Measurements from ENCODE around the gene CLN6. TPM values are rescaled to one million over a fixed set of nuclear protein-coding genes. Genes with fewer than 3 reads are reported as not detected.

CLN6 gene
- total RNA-seq, 1 experiment from 2014 or later, result 71.9 TPM

- H3K23me2 ChIP-seq (ENCODE audit: insufficient read length, low read depth, low read length, poor library complexity, severe bottlenecking), result no peaks in the 10 kb centered on the region
Observed at GRCh38 chr15:68157074-68157473, 72.5 kb downstream of the CLN6 start.

More at GRCh38 chr15:68157074-68157473, 72.5 kb downstream of the CLN6 start:
- Histone ChIP-seq H3K79me2 (ENCODE audit: insufficient read depth, low read length) (no peaks in the 10 kb centered on the region), H2AK5ac (ENCODE audit: insufficient read length, low read length) (no peak overlapping the region), H3K9me3 (ENCODE audit: control insufficient read depth, low read depth, low read length) (no peaks in the 10 kb centered on the region), H3K9ac (ENCODE audit: extremely low read depth, insufficient read length, low read length) (no peak overlapping the region), H3K27ac (ENCODE audit: insufficient read length, low read depth, low read length) (no peak overlapping the region), H3K4me1 (ENCODE audit: insufficient read depth, low read length) (no peaks in the 10 kb centered on the region), H4K20me1 (ENCODE audit: control insufficient read depth, insufficient read depth, insufficient read length) (no peaks in the 10 kb centered on the region), H3K14ac (ENCODE audit: insufficient read depth, low read length) (no peak overlapping the region), H3K23ac (ENCODE audit: insufficient read length, low read depth, low read length) (no peak overlapping the region), H3K4me2 (ENCODE audit: insufficient read depth, insufficient read length, low read length) (no peak overlapping the region), H2AFZ (ENCODE audit: low read length) (no peak overlapping the region), H3K56ac (ENCODE audit: insufficient read length, low read depth, low read length) (no peak overlapping the region), H2BK120ac (ENCODE audit: low read depth, low read length, poor library complexity, severe bottlenecking) (no peak overlapping the region), H4K5ac (ENCODE audit: insufficient read length, low read depth, low read length) (no peak overlapping the region), H4K91ac (ENCODE audit: insufficient read length, low read depth, low read length) (no peak overlapping the region), H2BK5ac (ENCODE audit: insufficient read length, low read length) (no peak overlapping the region), H2BK12ac (ENCODE audit: insufficient read length, low read depth, low read length) (no peak overlapping the region), H3T11ph (ENCODE audit: low read length) (no peak overlapping the region), H3K79me1 (ENCODE audit: insufficient read depth, low read depth, low read length, poor library complexity, severe bottlenecking) (no peaks in the 10 kb centered on the region), H3K18ac (ENCODE audit: insufficient read length, low read depth, low read length) (no peak overlapping the region), H2BK20ac (ENCODE audit: low read depth, low read length, poor library complexity, severe bottlenecking) (no peak overlapping the region), H2BK15ac (ENCODE audit: low read depth, low read length) (no peak overlapping the region), H3K4ac (ENCODE audit: low read depth, low read length) (no peak overlapping the region), H3K27me3 (ENCODE audit: insufficient read depth, low read length) (no peaks in the 10 kb centered on the region), H4K8ac (replicated peaks; ENCODE audit: insufficient read length, low read depth, low read length) (no peak overlapping the region)
- H3K4me3 Mint-ChIP-seq, result no peak overlapping the region
- H3K4me1 Mint-ChIP-seq, result no peaks in the 10 kb centered on the region
- no CpG with 5 or more reads among the region's 1 CpG for WGBS (ENCODE audit: extremely low coverage, insufficient read length, low lambda C conversion rate)
- no peaks in the 10 kb centered on the region for H3K27me3 Mint-ChIP-seq (ENCODE audit: low read depth)
- TF ChIP-seq CTCF (conservative IDR thresholded peaks at IDR 0.05), result no peak
- H3K36me3 Mint-ChIP-seq (ENCODE audit: insufficient read depth in 1 of 3, low read depth in 3 of 3), result peaks cover 15 to 21% (median 16%) of the 10 kb centered on the region in 3 experiments
- no peak for DNase-seq
- H3K27ac Mint-ChIP-seq, result no peak overlapping the region
- peaks cover 11 to 12% of the 10 kb centered on the region in 2 experiments; a peak in 3 of 5 replicates for H3K9me3 Mint-ChIP-seq

Other genes starting within 250 kb of the CLN6 start
- 29.4 and 31.1 TPM in 2 replicates for gene PIAS1, start 175.4 kb downstream of the CLN6 start, total RNA-seq (2021)
- 8.2 and 11.8 TPM in 2 replicates for gene CALML4, start 24.4 kb downstream of the CLN6 start, total RNA-seq (2021)
- gene FEM1B, start 48.0 kb upstream of the CLN6 start, total RNA-seq (2021), result 77.9 and 83.3 TPM in 2 replicates
- gene ITGA11, start 202.4 kb upstream of the CLN6 start, total RNA-seq (2021), result 0.07 TPM in 1 of 2 replicates, not detected in the other

All from H9 (cell line).